Activated T-cell treated with anti-CD3 and anti-CD28 coated beads for 24 hours (primary cell): ENCODE data around the gene CDH9.

ENCODE experiments used
- DNase-seq: peaks from one replicate; pipeline ENCODE4 v3.0.0-alpha.2; 2020; ENCODE audit warnings: low read depth

The CDH9 gene

GRCh38 chr5:27038476-27038875 is at the start of gene CDH9:
CDH9 (minus strand) TSS chr5:27038586; CDS start chr5:26988333, 50,253 bp downstream.
- DNase-seq = no peak

- no peak for DNase-seq
Measured at GRCh38 chr5:27087747-27088146, 49.4 kb upstream of the CDH9 start.

GRCh38 chr5:27083449-27084415 is 45.3 kb upstream of the CDH9 start:
- no peak for DNase-seq

DNA sequence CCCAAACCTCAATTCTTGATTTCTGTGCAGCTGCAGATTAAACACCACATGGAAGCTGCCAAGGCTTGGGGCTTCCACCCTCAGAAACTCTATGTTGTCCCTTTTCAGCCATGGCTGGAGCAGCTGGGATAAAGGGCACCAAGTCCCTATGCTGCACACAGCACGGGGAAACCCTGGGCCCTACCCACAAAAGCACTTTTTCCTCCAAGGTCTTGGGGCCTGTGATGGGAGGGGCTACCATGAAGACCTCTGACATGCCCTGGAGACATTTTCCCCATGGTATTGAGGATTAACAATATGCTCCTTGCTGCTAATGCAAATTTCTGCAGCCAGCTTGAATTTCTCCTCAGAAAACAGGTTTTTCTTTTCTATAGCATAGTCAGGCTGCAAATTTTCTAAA is 41.8 kb upstream of the CDH9 start:
- no peak for DNase-seq

GRCh38 chr5:27062451-27062850 is 24.1 kb upstream of the CDH9 start:
- no peak for DNase-seq

DNA sequence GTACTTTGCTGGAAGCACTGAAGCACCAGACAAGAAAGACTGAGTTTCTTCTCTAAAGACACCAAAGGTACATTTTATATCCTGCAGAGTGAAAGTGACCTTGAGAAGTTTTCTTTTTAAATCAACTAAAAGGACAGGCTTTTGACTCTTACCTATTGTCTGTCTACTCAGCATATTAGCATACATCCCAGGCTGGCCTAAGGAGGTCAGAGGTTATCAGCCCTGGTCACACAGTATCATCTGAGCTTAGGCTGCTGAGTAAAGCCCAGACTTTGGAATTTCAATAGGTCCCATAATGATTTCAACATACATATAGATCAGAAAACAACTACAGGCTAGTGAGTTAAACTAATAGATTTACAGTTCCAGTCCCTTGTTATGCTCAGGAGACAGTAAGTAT is 10.1 kb upstream of the CDH9 start:
- no peak for DNase-seq

GRCh38 chr5:27041372-27041771 is 3.0 kb upstream of the CDH9 start:
- no peak for DNase-seq

- no peak for DNase-seq
Measured at GRCh38 chr5:27034565-27034964, 3.8 kb downstream of the CDH9 start.

GRCh38 chr5:27026801-27027200 is 11.6 kb downstream of the CDH9 start:
- no peak for DNase-seq

GRCh38 chr5:27026063-27026462 is 12.3 kb downstream of the CDH9 start:
- DNase-seq = no peak

DNA sequence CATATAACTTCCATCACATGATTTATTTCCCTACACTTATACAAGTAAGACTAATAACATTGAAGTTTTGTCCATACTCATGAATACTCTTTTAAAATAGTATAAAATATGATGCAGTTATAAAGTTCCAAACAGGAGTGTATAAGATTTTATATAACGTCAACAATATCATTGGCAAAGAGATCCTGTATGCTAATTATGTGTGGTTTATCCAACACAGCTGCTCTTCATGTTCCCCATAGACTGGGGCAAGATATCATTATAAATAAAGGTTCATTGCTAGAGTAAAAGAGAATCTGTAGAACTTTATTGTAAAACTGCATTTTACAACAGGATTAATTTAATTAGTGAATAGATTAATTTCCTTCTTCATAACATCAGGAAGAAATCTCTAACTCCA is 16.9 kb downstream of the CDH9 start:
- no peak for DNase-seq

DNA sequence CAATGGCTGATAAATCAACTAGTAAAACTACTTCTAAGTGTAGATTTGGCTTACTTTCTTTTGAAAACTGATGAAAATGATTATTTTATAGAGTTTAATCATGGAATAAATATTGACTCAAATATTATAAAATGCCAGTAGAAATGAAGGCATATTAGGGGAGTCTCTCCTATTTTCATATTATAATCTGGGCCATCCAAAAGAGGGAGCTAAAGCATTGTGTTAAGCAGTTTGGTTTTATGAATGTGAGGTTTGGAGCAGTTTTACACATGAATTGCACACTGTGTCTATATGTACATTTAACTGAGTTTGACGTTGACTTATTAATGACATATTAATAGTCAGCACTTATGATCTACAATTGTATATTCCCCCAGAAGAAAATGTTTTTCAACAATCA is 17.4 kb downstream of the CDH9 start:
- DNase-seq = no peak

DNA sequence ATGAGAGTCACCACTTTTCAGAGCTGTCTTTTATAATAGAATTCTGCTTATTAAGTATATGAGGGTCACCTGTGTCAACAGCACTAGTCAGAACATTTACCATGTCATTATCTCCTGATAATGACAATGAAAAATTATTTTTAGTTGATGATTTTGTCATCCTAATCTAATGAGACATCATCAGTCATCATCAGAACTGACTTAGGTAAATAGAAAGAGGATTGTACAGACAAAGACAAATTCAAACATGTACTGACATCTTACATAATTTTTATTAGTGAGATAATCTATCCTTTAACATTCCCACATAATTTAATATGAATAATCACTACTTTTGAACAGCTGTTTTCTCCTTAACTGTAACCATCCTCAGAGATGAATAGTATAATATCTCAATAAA is 22.6 kb downstream of the CDH9 start:
- DNase-seq = no peak

- DNase-seq = no peak
Measured at GRCh38 chr5:27011274-27011673, 27.1 kb downstream of the CDH9 start.

DNA sequence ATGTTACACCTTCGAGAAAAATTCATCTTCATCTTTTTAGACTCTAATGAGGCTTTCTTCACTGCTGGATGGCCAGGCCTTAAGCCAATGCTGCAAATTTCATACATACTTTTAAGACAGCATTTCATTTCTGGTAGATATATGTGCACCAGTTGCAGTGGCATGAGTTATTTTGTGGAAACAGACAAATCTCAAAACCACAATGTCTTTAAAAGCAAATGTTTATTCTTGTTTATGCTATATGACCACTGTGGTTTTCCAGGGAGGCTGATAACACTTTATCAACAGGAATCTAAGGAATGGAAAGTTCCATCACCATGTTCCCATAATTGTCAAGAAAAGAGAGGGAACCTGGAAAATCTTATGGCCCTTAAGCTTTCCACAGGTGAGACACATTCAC is 27.7 kb downstream of the CDH9 start:
- no peak for DNase-seq

DNA sequence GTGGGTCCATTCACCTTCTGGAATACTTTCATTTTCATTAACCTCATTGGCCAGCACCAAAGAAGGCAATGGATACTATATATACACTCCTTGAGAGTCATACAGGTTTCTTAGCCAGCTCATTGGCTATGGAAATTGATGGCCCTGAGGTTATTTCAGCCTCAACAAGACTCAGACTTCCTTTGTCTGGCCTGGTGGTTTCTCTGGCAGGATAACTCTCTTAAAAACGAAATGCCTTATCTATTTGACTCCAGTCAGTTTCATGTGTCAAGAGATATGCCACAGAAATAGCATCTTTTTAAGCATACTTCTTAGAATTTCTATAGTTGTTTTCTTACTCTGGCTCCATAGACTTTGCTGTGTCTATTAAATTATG is 28.9 kb downstream of the CDH9 start:
- no peak for DNase-seq

GRCh38 chr5:27008604-27009539 is 29.5 kb downstream of the CDH9 start:
- DNase-seq = no peak

DNA sequence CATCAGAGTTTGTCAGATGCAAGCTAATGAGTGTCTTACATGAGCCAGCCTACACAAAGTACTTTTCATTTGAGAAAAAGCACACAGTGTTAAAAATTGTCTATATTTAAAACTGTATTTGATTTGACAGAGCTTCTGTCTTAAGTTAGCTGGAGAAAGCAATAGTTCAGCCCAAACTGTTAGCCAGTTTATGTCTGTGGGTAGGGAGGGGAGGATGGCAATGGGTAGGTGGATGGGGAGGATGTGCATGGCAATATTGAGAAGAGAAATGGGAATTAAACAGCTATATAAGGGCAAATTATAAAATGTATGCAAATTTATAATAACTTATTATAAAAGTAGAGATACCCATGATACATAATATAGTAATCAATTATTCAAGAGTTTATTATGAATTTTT is 31.3 kb downstream of the CDH9 start:
- DNase-seq = no peak

- no peak for DNase-seq
Measured at GRCh38 chr5:26986985-26987384, 51.4 kb downstream of the CDH9 start.

DNA sequence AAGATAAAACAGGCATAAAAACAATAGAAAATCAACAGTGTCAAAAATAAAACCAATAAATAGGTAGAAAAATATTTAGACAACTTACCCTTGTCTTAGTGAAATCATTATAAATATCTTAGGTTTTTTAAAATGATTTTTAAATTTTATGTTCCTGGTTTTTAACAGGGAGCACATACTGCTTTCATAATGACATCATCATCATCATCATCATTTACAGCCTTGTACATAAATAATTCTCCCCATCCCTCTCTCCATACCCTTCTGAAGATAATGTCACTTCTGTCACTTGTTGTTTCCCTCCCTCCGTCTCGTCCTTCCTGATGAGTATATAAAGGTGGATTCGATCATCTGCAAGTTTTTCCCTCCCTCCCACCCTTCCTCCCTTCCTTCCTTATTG is 56.6 kb downstream of the CDH9 start:
- no peak for DNase-seq

DNA sequence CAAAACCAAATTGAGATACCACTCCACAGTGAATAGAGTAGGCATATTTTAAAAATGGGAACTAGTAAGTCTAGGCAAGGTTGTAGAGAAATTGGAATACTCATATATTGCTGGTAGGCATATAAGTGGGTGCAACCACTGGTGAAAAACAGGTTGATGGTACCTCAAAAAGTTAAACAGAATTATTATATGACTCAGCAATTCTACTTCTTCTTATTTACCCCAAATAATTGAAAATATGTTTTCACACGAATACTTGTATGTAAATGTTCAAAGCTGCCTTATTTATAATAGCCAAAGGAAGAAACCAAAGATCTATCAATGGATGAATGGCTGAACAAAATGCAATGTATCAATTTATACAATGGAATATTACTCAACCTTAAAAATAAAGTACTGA is 79.1 kb downstream of the CDH9 start:
- DNase-seq = no peak

DNA sequence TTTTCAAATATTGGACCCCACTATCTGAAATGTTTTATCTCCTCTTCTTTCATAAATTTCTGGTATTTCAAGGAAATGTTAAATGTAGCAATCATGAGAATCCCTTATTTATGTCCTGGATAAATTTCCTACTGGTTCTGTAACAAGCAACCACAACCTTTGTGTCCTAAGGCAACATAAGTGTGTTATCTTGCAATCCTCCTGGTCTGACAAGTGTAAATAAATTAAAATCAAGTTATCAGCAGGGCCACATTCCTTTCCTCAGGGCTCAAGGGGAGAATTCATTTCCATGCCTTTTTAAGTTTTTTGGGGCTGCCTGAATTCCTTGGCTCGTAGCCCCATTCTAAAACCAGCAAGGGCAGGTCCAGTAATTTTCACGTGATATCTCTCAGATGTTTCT is 83.2 kb downstream of the CDH9 start:
- DNase-seq = no peak

DNA sequence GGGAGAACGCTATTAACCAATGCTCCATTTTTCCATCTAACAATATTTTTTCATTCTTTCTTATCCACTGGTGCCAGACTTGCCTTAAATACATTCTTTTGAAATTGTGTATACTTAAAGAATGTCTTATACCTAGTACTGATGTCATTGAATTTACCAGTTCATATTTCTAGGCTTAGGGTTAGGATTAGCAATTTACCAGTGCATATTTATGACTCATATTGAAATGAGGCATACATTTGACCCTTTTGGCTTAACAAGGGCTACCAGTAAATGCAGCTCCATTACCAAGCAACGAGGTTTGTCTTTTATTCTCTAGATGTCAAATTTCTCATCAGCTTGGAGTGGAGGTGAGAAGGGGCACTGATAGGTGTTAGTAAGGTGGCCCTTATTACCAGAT is 89.5 kb downstream of the CDH9 start:
- no peak for DNase-seq
